ENCODE measurements around the gene PLIN4. TPM values are rescaled to one million over a fixed set of nuclear protein-coding genes. Genes with fewer than 3 reads are reported as not detected.

Gene PLIN4
- total and polyA plus RNA-seq, 2 experiments from 2014 or later = 0.08 TPM; not detected in 1

- no peak within 1 kb of the TSS for H3K4me2 ChIP-seq (ENCODE audit: unreplicated experiment)
- no peaks in the 10 kb centered on the region for H3K9me2 ChIP-seq (ENCODE audit: insufficient read depth)
- DNase-seq = no peak
- no peak within 1 kb of the TSS for H2AFZ ChIP-seq
- H3K9me3 ChIP-seq (ENCODE audit: low read depth) = no peaks in the 10 kb centered on the region
- H3K9ac ChIP-seq = no peak within 1 kb of the TSS
- H3K4me1 ChIP-seq (ENCODE audit: insufficient read depth) = no peaks in the 10 kb centered on the region
- no peaks in the 10 kb centered on the region for H3F3A ChIP-seq (ENCODE audit: insufficient read depth)
- in situ Hi-C loops (cut with MboI) = no loop called here
- no peak within 1 kb of the TSS for H3K4me3 ChIP-seq
- H4K20me1 ChIP-seq (ENCODE audit: insufficient read depth) = no peaks in the 10 kb centered on the region
- 46 to 50% methylated on average over 13 of the region's 13 CpGs for WGBS, 2 experiments (ENCODE audit: low coverage in 1 of 2, low lambda C conversion rate in 2 of 2, missing lambda C conversion rate in 2 of 2)
- no peaks in the 10 kb centered on the region for H3K79me2 ChIP-seq (ENCODE audit: insufficient read depth)
- no peak within 1 kb of the TSS for H3K27ac ChIP-seq
- H3K27me3 ChIP-seq (replicated peaks; ENCODE audit: insufficient read depth) = no peaks in the 10 kb centered on the region
- no peaks in the 10 kb centered on the region for H3K36me3 ChIP-seq (ENCODE audit: low read depth)
- TF ChIP-seq EZH2 (IDR thresholded peaks at IDR 0.05; ENCODE audit: insufficient read depth, poor library complexity, severe bottlenecking) (no peak), EZH2phosphoT487 (IDR thresholded peaks at IDR 0.05; ENCODE audit: insufficient read depth, low read depth) (no peak)
Observed at GRCh38 chr19:4559569-4559968, 41.3 kb upstream of the PLIN4 start, which contains the start of gene SEMA6B. Gene SEMA6B, minus strand, starts transcription at chr19:4559684. Its CDS starts 1,227 bp downstream, at chr19:4558457.

DNA sequence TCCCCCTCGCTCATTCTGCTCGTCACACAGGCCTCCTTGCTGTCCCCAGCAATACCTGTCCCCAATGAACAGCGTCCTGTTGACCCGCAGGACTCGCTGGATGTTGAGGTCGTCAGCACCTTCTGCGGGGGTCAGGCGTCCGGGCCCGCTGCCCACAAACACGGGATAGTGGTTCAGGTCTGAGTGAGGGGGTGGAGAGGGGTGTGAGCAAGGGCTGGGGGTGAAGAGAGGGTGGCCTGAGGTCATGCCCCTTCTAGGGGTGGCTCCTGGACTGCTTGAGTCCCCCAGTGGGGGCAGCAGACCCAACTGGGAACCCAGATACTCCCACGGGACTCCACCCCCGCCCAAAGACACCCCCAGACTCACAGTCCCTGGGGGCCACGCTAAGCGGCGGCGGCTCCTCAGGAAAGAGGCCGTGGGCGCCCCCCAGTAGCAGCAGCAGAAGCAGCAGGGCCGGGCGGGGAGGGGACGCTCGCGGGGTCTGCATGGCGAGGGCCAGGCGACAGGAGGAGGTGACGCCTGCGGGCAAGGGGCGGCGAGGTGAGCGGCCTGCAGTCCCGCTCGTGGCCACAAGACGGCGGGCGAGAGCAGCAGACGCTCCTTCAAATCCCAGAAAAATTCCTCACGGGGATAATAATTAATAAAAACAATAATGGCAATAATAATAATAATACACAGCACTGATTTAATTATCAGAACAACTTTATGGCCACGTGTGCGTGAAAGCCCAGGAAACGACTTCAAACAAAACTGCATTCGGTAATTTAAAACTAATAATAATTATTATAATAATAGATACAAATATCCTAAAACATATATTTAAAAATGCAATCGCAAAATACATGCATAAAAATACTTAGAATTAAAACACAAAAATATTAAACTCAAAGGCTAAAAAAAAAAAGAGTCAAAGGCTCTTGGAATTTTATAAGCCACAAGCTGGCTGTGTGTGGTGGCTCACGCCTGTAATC, 40.0 kb upstream of the PLIN4 start:
- no peak overlapping the region for H2AFZ ChIP-seq
- DNase-seq = peak; percentile 45
- H3K4me1 ChIP-seq (ENCODE audit: insufficient read depth) = no peaks in the 10 kb centered on the region
- no peak overlapping the region for H3K4me2 ChIP-seq (ENCODE audit: unreplicated experiment)
- H3K27ac ChIP-seq = no peak overlapping the region
- TF ChIP-seq EZH2phosphoT487 (IDR thresholded peaks at IDR 0.05; ENCODE audit: insufficient read depth, low read depth) (no peak), EZH2 (IDR thresholded peaks at IDR 0.05; ENCODE audit: insufficient read depth, poor library complexity, severe bottlenecking) (no peak)
- no peak overlapping the region for H3K4me3 ChIP-seq
- no peaks in the 10 kb centered on the region for H3K9me2 ChIP-seq (ENCODE audit: insufficient read depth)
- H3K9ac ChIP-seq = no peak overlapping the region
- H3K27me3 ChIP-seq (replicated peaks; ENCODE audit: insufficient read depth) = no peaks in the 10 kb centered on the region
- H3K9me3 ChIP-seq (ENCODE audit: low read depth) = no peaks in the 10 kb centered on the region
- H4K20me1 ChIP-seq (ENCODE audit: insufficient read depth) = no peaks in the 10 kb centered on the region
- H3K36me3 ChIP-seq (ENCODE audit: low read depth) = no peaks in the 10 kb centered on the region
- in situ Hi-C loops (cut with MboI) = no loop called here
- no peaks in the 10 kb centered on the region for H3K79me2 ChIP-seq (ENCODE audit: insufficient read depth)
- no peaks in the 10 kb centered on the region for H3F3A ChIP-seq (ENCODE audit: insufficient read depth)
- 18 to 22% methylated on average over 27 to 44 of the region's 44 CpGs for WGBS, 2 experiments (ENCODE audit: low coverage in 1 of 2, low lambda C conversion rate in 2 of 2, missing lambda C conversion rate in 2 of 2)

DNA sequence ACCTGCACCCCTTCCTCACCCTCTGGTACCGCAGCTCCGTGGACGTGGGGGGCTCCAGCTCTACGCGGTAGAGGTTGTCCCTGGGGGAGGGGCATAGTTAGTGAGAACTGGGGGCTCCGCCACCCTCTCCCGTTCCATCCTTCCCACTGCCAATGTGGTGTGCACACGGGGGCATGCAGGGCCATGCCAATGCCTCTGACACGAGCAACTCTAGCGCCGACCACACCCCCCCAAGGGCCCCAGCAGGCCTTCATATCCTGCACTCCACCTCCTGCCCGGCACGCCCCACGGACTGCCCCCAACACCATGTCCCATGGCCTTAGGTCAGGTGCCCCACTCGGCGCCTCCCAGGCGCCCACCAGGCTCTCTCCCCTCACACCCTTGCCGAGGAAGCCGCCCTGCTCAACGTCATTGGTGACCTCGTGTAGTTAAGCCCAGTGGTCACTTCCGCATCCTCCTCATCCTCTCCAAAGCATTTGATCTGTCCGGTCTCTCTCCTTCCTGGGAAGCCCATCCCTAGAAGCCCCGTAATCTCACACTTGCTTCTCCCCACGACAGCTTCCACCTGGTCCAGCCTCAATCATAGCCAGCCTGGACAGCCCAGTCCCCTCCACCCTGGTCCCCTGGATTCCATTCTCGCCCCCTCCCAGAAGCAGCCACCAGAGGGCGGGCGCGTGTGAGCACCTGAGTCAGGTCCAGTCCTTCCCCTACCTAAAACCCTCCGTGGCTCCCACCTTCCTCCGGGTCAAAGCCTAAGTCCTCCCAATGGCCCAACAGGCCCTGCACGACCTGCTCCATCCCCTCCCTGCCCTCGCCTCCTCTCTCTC, 39.1 kb upstream of the PLIN4 start:
- 58 to 60% methylated on average over 32 to 33 of the region's 33 CpGs for WGBS, 2 experiments (ENCODE audit: low coverage in 1 of 2, low lambda C conversion rate in 2 of 2, missing lambda C conversion rate in 2 of 2)
- in situ Hi-C loops (cut with MboI) = no loop called here

GRCh38 chr19:4556597-4557127, 38.4 kb upstream of the PLIN4 start:
- Histone ChIP-seq H3K27ac (no peak overlapping the region), H3K27me3 (replicated peaks; ENCODE audit: insufficient read depth) (no peaks in the 10 kb centered on the region), H4K20me1 (ENCODE audit: insufficient read depth) (no peaks in the 10 kb centered on the region), H3K4me3 (no peak overlapping the region), H3K4me2 (ENCODE audit: unreplicated experiment) (no peak overlapping the region), H3F3A (ENCODE audit: insufficient read depth) (no peaks in the 10 kb centered on the region), H3K9me2 (ENCODE audit: insufficient read depth) (no peaks in the 10 kb centered on the region), H3K9ac (no peak overlapping the region), H3K79me2 (ENCODE audit: insufficient read depth) (no peaks in the 10 kb centered on the region), H3K9me3 (ENCODE audit: low read depth) (no peaks in the 10 kb centered on the region), H3K36me3 (ENCODE audit: low read depth) (no peaks in the 10 kb centered on the region), H3K4me1 (ENCODE audit: insufficient read depth) (no peaks in the 10 kb centered on the region), H2AFZ (no peak overlapping the region)
- TF ChIP-seq EZH2 (IDR thresholded peaks at IDR 0.05; ENCODE audit: insufficient read depth, poor library complexity, severe bottlenecking) (no peak), EZH2phosphoT487 (IDR thresholded peaks at IDR 0.05; ENCODE audit: insufficient read depth, low read depth) (no peak)
- peak; percentile 56 for DNase-seq
- 64 to 87% methylated on average over 10 to 25 of the region's 25 CpGs for WGBS, 2 experiments (ENCODE audit: low coverage in 1 of 2, low lambda C conversion rate in 2 of 2, missing lambda C conversion rate in 2 of 2)
- in situ Hi-C loops (cut with MboI) = no loop called here

More for the DNA sequence above, 39.1 kb upstream of the PLIN4 start:
- Histone ChIP-seq H3K36me3 (ENCODE audit: low read depth) (no peaks in the 10 kb centered on the region), H3K4me2 (ENCODE audit: unreplicated experiment) (no peak overlapping the region), H4K20me1 (ENCODE audit: insufficient read depth) (no peaks in the 10 kb centered on the region), H3K27ac (no peak overlapping the region), H2AFZ (no peak overlapping the region), H3K9ac (no peak overlapping the region), H3K27me3 (replicated peaks; ENCODE audit: insufficient read depth) (no peaks in the 10 kb centered on the region), H3K79me2 (ENCODE audit: insufficient read depth) (no peaks in the 10 kb centered on the region), H3F3A (ENCODE audit: insufficient read depth) (no peaks in the 10 kb centered on the region), H3K4me1 (ENCODE audit: insufficient read depth) (no peaks in the 10 kb centered on the region), H3K9me3 (ENCODE audit: low read depth) (no peaks in the 10 kb centered on the region), H3K9me2 (ENCODE audit: insufficient read depth) (no peaks in the 10 kb centered on the region), H3K4me3 (no peak overlapping the region)
- no peak for DNase-seq
- TF ChIP-seq EZH2 (IDR thresholded peaks at IDR 0.05; ENCODE audit: insufficient read depth, poor library complexity, severe bottlenecking) (no peak), EZH2phosphoT487 (IDR thresholded peaks at IDR 0.05; ENCODE audit: insufficient read depth, low read depth) (no peak)
